Aorta (tissue), 5 donors: Measurements from ENCODE around the gene RFTN1. TPM values are rescaled to one million over a fixed set of nuclear protein-coding genes. Genes with fewer than 3 reads are reported as not detected.

ENCODE experiments used
- ATAC-seq: fragments of 200-7000 bp; cut with Tn5 transposase; one replicate; pipeline ENCODE4 v1.9.1; 2022; ENCODE audit warnings: moderate library complexity; ENCODE audit not compliant: low FRiP score
- DNase-seq, 2 donors: peaks; one replicate each; pipeline ENCODE4 v3.0.0-alpha.2; 2020
- H3K27ac ChIP-seq, 2 donors: one replicate each; pipeline ENCODE4 v1.5.1; 2013; ENCODE audit warnings: low read length in 2 of 2, mild to moderate bottlenecking in 2 of 2, moderate library complexity in 2 of 2, control low read depth in 1 of 2, inconsistent platforms in 1 of 2, low read depth in 1 of 2
- H3K27me3 ChIP-seq, 2 donors: one replicate each; pipeline ENCODE4 v1.6.1; 2013; ENCODE audit warnings: control low read depth in 1 of 2, low read length in 1 of 2, mild to moderate bottlenecking in 1 of 2, moderate library complexity in 1 of 2; ENCODE audit not compliant: insufficient read depth in 2 of 2, control insufficient read depth in 1 of 2
- H3K36me3 ChIP-seq, 2 donors: one replicate each; pipeline ENCODE4 v1.6.1; 2013; ENCODE audit warnings: control low read depth in 1 of 2, low read length in 1 of 2, mild to moderate bottlenecking in 1 of 2; ENCODE audit not compliant: insufficient read depth in 2 of 2, control insufficient read depth in 1 of 2
- H3K4me1 ChIP-seq, 2 donors: one replicate each; pipeline ENCODE4 v1.6.1; 2013; ENCODE audit warnings: low read length in 2 of 2, control low read depth in 1 of 2, mild to moderate bottlenecking in 1 of 2, moderate library complexity in 1 of 2; ENCODE audit not compliant: insufficient read depth in 2 of 2, control insufficient read depth in 1 of 2
- H3K4me3 ChIP-seq, 2 donors: one replicate each; pipeline ENCODE4 v1.5.1; 2013; ENCODE audit warnings: low read length in 2 of 2, control low read depth in 1 of 2, mild to moderate bottlenecking in 1 of 2
- H3K9me3 ChIP-seq: one replicate; pipeline ENCODE4 v1.6.1; 2013; ENCODE audit warnings: mild to moderate bottlenecking, low read length; ENCODE audit not compliant: control insufficient read depth
- WGBS, 2 donors: extraction: QIAGEN DNeasy Blood & Tissue Kit; methylation state at CpG; one replicate each; pipeline ENCODE4 v1.1.7; 2013; 5-methylcytosine and 5-hydroxymethylcytosine counted together
- intact Hi-C, 2 donors: fragments of 100-400 bp; cut with DNase I; formaldehyde crosslinking; loops; one replicate each; pipeline versions ENCODE4 v1.14.2 to v1.15.0; 2022
- polyA plus RNA-seq, 2 donors: library from polyadenylated mRNA; stranded (reverse); fragments of 200-250 nt; gene quantifications; one replicate each; pipeline ENCODE4 v1.2.3, GENCODE V29; 2013
- total RNA-seq, 2 donors: library from RNA; stranded (reverse); fragmentation: NEBNext Ultra II Directional; extraction: Animal tissue kit (Norgen Biotek cat#: 25700); gene quantifications; one replicate each; pipeline ENCODE4 v1.2.1, GENCODE V29; 2021
- donor health status: healthy with polysubstance abuse.
- donor health status: Bipolar disorder and iron deficiency.
- donor health status: DM: no; HTN: no; CAD: no.
- donor health status: DM: no; HTN: no; CAD: no.
- donor health status: DM: yes; HTN: yes; CAD: no.

The RFTN1 gene
- total and polyA plus RNA-seq, 4 donors: 12.7 to 119 (median 59.4) TPM

DNA sequence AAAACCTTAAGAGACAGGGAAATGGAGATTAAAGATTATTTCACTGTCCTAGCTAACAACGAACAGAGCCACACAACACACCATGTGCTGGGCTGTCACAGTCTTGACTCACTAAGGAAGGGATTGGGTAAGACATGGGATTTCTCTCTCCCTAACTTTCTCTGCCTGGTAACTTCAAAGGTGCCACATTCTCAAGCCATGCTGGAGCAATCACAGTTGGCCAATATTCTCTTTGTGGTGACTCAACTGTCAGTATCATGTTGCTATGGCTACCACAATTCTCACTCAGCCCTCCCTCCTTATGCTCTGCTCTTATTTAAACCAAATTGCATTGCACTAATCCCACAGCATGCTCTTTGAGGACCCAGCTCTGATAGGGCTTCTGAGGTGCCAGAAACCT is 174.5 kb downstream of the RFTN1 start:
- Histone ChIP-seq H3K27ac (peak overlapping the region in 1 of 2 donors; percentile 7), H3K9me3 (no peaks in the 10 kb centered on the region), H3K4me1 (peaks cover 0 to 4% of the 10 kb centered on the region in 2 donors), H3K36me3 (no peaks in the 10 kb centered on the region), H3K4me3 (no peak overlapping the region), H3K27me3 (no peaks in the 10 kb centered on the region)
- peak; percentile 67 for ATAC-seq
- 6 to 17% methylated on average over 1 of the region's 1 CpG for WGBS, 2 donors
- intact Hi-C loops: loop anchor here (10.0 kb wide), 1 partner anchor 176 kb away; the partner anchor contains the start of gene RFTN1 (in 2 of the 2)
- DNase-seq: no peak

DNA sequence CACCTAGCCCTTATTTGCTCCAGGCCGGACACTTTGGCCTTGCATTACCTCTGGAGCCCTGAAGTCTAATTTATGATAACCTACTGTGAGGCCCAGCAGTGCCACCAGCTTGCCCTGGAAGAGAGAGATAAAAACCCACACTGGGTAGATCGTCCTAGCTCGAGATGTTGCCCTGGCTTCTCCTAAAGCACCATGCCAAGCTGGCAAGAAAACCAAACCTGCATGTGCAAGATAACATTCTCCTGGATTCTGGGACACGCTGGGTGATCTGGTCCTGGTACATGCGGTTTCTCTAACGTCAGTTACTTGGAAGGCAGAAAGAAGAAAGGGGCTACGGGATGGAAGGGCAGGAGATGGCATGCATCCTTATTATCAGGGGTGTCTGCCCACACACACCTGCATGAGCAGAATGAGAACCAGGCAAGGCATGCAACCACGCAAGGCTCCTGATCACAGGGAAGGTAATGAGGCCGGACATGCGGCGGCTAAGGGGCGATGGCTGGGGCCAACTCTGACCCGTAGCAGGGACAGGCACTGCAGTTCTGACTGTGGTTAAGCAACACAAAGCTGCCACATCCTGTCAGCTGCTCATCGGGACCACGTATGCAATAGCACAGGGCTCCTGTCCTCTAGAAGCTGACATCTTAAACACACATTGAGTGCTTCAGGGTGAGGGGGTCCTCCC is 175.5 kb downstream of the RFTN1 start:
- ATAC-seq (peak; percentile 39), DNase-seq (peak in 1 of 2 donors; percentile 62)
- Histone ChIP-seq H3K36me3 (no peaks in the 10 kb centered on the region), H3K4me3 (no peak overlapping the region), H3K9me3 (no peaks in the 10 kb centered on the region), H3K27me3 (no peaks in the 10 kb centered on the region), H3K27ac (no peak overlapping the region), H3K4me1 (peaks cover 0 to 4% of the 10 kb centered on the region in 2 donors)
- 81 to 83% methylated on average over 15 of the region's 15 CpGs for WGBS, 2 donors
- intact Hi-C loops: loop anchor here (10.0 kb wide), 1 partner anchor 177 kb away; the partner anchor contains the start of gene RFTN1 (in 2 of the 2)

DNA sequence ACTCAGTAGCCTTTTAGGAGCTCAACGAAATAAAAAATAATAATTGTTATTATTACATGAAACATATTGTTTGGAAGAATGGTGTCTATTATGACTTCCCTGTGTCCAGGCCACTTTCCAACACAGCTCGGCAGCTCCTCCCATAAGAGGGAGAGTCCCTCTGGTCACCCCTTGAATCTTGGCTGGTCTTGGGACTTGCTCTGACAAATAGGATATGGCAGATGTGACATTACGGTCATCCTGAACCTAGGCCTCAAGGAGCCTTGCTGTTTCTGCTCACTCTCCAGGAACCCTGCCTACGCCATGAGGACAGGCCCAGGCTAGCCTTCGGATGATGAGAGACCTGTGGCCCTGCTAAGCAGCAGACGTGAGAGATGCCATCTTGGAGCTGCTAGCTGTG is 176.7 kb downstream of the RFTN1 start:
- DNase-seq (no peak), ATAC-seq (no peak)
- no peaks in the 10 kb centered on the region for H3K9me3 ChIP-seq
- H3K4me1 ChIP-seq: peaks cover 0 to 4% of the 10 kb centered on the region in 2 donors
- no peaks in the 10 kb centered on the region for H3K36me3 ChIP-seq
- no peaks in the 10 kb centered on the region for H3K27me3 ChIP-seq
- H3K4me3 ChIP-seq: no peak overlapping the region
- intact Hi-C loops: loop anchor here (10.0 kb wide), 1 partner anchor 178 kb away; the partner anchor contains the start of gene RFTN1 (in 2 of the 2)
- no peak overlapping the region for H3K27ac ChIP-seq
- WGBS, 2 donors: 93 to 96% methylated on average over 6 of the region's 6 CpGs

DNA sequence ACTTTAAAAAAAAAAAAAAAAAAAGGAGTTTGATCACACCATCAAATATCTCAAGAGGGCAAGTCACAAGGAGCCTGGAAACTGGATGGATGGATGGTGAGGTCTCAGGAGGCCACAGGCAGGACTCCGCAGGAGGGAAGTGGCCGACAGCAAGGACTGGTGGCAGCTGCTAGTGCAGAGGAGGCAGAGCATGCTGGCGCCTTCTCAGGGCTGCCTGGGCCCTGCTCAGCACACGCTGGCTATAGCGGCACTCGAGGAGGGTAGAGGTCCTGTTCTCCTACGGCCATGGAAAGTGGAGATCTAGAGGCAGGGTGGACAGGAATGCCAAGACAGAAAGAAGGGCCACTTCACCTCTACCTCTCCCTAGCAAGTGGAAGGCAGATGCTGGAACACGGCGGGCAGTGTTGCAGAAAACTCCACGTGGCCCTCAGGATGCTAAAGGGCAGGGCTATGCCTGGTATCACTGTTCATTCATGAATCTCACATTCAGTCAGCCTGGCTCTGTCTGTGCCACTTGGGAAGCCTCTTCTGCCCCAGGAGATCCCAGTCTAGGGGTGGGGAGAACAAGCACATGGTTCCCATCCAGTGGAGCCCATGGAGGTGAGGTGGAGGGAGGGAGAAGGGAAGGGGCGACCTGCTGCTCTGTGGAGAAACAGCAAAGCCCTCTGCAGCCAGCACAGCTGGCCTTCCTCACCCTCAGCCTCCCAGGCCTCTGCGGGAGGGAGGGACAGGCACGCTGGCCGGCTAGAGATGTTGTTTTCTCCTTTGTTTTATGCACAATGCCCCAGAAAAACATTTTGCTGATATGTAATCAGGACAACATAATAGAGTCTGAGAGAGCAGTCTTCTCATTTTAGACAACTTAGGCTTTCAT is 177.5 kb downstream of the RFTN1 start:
- H3K27me3 ChIP-seq: no peaks in the 10 kb centered on the region
- ATAC-seq (no peak), DNase-seq (no peak)
- peaks cover 0 to 4% of the 10 kb centered on the region in 2 donors for H3K4me1 ChIP-seq
- no peak overlapping the region for H3K27ac ChIP-seq
- no peaks in the 10 kb centered on the region for H3K9me3 ChIP-seq
- H3K4me3 ChIP-seq: no peak overlapping the region
- intact Hi-C loops: loop anchor here (10.0 kb wide), 1 partner anchor 179 kb away; the partner anchor contains the start of gene RFTN1 (in 2 of the 2)
- H3K36me3 ChIP-seq: no peaks in the 10 kb centered on the region
- WGBS, 2 donors: 89% methylated on average over 14 of the region's 14 CpGs

DNA sequence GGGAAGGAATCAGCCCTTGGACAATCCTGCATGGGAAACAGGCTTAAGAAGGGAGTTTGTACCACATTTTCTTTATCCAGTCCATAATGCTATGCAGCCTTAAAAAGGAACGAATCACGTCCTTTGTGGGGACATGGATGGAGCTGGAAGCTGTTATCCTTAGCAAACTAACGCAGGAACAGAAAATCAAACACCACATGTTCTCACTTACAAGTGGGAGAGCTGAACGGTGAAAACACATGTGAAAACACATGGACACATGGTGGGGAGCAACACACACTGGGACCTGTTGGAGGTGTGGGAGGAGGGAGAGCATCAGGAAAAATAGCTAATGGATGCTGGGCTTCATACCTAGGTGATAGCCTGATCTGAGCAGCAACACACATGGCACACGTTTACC is 178.2 kb downstream of the RFTN1 start:
- H3K4me3 ChIP-seq: no peak overlapping the region
- WGBS, 2 donors: 75 to 78% methylated on average over 5 of the region's 5 CpGs
- no peak overlapping the region for H3K27ac ChIP-seq
- intact Hi-C loops: loop anchor here (10.0 kb wide), 1 partner anchor 179 kb away; the partner anchor contains the start of gene RFTN1 (in 2 of the 2)
- H3K4me1 ChIP-seq: peaks cover 0 to 4% of the 10 kb centered on the region in 2 donors
- H3K27me3 ChIP-seq: no peaks in the 10 kb centered on the region
- no peak for DNase-seq
- ATAC-seq: no peak
- H3K36me3 ChIP-seq: no peaks in the 10 kb centered on the region
- H3K9me3 ChIP-seq: no peaks in the 10 kb centered on the region

DNA sequence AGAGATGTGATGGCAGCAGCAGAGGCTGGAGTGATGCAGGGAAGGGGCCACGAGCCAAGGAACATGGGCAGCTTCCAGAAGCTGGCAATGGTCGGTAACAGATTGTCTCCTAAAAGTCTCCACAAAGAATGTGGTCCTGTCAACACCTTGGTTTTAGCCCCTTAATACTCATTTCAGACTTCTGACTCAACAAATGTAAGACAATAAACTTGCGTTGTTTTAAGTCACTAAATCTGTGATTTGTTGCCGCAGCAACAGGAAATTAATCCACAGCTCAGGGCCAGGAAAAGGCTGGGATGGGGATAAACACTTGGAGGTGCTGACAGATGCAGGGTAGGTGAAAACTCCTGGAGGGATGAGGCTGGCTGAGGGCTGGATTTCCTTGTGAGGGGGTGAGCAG is 178.6 kb downstream of the RFTN1 start:
- Histone ChIP-seq H3K27ac (no peak overlapping the region), H3K27me3 (no peaks in the 10 kb centered on the region), H3K36me3 (no peaks in the 10 kb centered on the region), H3K4me3 (no peak overlapping the region), H3K9me3 (no peaks in the 10 kb centered on the region), H3K4me1 (peaks cover 0 to 4% of the 10 kb centered on the region in 2 donors)
- intact Hi-C loops: loop anchor here (10.0 kb wide), 1 partner anchor 180 kb away; the partner anchor contains the start of gene RFTN1 (in 2 of the 2)
- ATAC-seq: no peak
- DNase-seq: no peak
- WGBS, 2 donors: 18 to 26% methylated on average over 4 of the region's 4 CpGs

DNA sequence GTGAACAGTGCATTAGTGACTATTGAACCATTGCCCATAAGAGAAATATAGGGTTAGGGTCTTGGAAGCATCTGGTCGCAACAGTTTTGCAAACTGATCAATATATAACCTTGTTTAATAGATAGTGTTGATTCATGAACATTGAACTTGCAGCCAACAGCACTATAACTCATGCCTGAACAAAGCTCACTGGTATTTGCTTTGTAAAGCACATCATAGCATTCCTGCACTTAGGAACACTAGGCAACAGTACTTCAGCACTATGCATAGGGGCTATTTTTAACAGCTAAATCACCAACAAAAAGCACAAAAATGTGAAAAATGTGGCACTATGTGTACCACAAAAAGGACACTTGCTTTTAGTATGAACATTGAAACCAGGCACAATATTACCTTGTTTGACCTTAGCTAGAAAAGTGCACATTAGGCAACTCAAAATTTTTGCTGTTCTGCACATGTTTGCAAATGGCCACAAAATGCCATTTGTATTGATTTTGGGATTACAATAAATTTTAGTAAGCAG is 180.5 kb downstream of the RFTN1 start:
- no peak for ATAC-seq
- Histone ChIP-seq H3K27ac (no peak overlapping the region), H3K4me3 (no peak overlapping the region)

DNA sequence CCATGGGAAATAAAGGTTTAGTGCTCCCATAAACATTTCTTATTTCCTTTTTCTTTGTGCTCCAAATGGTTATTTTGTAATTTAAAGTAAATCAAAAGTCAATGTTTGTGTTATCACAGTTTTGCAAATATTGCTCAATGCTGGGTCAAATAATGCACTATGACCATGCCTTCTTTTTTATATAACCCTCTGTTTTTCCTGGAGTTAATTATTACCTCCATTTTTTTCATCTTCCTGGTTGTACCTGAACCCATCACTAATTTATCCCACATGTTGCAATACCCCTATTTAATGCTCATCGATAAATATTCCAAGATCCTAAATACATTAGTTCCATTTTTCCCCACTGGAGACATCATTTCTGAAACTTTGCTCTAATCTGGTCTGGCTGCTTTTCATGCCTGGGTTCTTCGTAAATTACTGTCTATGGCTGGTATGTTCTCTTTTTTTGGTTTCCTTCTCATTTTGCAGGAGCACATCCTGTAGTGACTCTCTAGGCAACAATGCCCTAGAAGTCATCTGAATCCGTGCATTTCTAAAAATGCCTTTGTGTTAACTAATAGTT is 182.1 kb downstream of the RFTN1 start:
- Histone ChIP-seq H3K9me3 (no peaks in the 10 kb centered on the region), H3K27ac (no peak overlapping the region), H3K36me3 (no peaks in the 10 kb centered on the region), H3K4me1 (no peaks in the 10 kb centered on the region), H3K27me3 (no peaks in the 10 kb centered on the region), H3K4me3 (no peak overlapping the region)
- ATAC-seq: no peak
- intact Hi-C loops: loop anchor here (10.0 kb wide), 1 partner anchor 183 kb away; the partner anchor contains the start of gene RFTN1 (in 2 of the 2)
- DNase-seq: no peak
- 94 to 97% methylated on average over 3 of the region's 3 CpGs for WGBS, 2 donors

More for the DNA sequence above, 180.5 kb downstream of the RFTN1 start:
- Histone ChIP-seq H3K4me1 (no peaks in the 10 kb centered on the region), H3K36me3 (no peaks in the 10 kb centered on the region), H3K27me3 (no peaks in the 10 kb centered on the region), H3K9me3 (no peaks in the 10 kb centered on the region)
- no peak for DNase-seq
- intact Hi-C loops: loop anchor here (10.0 kb wide), 1 partner anchor 182 kb away; the partner anchor contains the start of gene RFTN1 (in 2 of the 2)
- WGBS, 2 donors: 18 to 29% methylated on average over 1 of the region's 1 CpG
